ENCODE results near the gene HPCAL1.

Gene HPCAL1

DNA sequence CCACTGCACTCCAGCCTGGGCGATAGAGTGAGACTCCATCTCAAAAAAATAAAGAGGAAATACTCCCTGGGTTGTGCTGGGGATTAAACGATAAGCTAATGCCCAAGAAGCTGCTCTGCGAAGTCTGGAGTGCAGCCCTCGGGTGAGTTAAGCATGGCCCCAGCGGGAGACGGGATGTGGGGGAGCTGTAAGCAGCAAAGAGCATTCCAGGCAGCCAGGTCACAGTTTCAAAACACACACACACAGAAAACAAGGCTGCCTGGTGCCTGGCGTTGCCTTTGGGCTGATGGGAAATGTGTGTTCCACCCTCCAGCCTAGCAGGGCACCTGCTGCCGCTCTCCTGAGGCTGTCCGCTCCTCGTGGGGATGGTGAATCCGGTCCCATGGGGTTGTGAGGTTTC, 121.3 kb downstream of the HPCAL1 start:
- H3K27ac ChIP-seq, result no peak overlapping the region
- TF ChIP-seq, protein P1, sequence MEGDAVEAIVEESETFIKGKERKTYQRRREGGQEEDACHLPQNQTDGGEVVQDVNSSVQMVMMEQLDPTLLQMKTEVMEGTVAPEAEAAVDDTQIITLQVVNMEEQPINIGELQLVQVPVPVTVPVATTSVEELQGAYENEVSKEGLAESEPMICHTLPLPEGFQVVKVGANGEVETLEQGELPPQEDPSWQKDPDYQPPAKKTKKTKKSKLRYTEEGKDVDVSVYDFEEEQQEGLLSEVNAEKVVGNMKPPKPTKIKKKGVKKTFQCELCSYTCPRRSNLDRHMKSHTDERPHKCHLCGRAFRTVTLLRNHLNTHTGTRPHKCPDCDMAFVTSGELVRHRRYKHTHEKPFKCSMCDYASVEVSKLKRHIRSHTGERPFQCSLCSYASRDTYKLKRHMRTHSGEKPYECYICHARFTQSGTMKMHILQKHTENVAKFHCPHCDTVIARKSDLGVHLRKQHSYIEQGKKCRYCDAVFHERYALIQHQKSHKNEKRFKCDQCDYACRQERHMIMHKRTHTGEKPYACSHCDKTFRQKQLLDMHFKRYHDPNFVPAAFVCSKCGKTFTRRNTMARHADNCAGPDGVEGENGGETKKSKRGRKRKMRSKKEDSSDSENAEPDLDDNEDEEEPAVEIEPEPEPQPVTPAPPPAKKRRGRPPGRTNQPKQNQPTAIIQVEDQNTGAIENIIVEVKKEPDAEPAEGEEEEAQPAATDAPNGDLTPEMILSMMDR (conservative IDR thresholded peaks at IDR 0.05; ENCODE audit: low read depth), result no peak
- ChIA-PET CTCF (interaction anchor here (0.6 to 2.1 kb wide), 2 partner anchors 11 to 15 kb away, joined by 5 to 13 read pairs; no protein-coding TSS in a partner anchor), POLR2A (ENCODE audit: low non-redundant PET) (no interaction called here)
- DNase-seq (ENCODE audit: low spot score), result no peak

DNA sequence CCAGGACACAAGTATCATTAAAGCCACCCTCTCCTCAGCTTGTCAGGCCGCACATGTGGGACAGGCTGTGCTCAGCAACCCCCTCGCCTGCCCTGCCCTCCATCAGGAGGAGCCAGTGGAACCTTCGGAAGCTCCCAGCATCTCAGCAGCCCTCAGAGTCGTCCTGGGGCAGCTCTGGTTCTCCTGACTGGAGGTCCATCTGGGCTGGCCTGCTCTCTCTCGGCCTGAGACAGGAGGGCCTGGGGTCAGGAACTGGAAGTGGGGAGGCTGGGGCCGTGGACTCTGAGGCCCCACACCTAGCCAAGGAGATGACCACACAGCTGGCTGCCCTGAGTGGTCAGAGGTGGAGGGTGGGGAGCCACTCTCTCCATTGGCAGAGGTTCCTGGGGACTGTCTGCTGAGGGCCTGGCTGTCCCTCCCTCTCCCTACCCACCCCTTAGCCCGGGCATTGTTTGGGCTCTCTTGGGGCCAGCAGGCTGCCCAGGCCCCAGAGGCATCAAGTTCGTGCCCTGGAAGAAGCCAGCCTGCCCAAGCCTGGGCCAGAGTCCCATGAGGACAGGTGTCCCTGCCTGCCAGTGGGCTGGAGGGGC, 122.3 kb downstream of the HPCAL1 start:
- ChIA-PET CTCF (interaction anchor here (0.6 to 2.1 kb wide), 2 partner anchors 10 to 14 kb away, joined by 5 to 13 read pairs; no protein-coding TSS in a partner anchor), POLR2A (ENCODE audit: low non-redundant PET) (no interaction called here)

DNA sequence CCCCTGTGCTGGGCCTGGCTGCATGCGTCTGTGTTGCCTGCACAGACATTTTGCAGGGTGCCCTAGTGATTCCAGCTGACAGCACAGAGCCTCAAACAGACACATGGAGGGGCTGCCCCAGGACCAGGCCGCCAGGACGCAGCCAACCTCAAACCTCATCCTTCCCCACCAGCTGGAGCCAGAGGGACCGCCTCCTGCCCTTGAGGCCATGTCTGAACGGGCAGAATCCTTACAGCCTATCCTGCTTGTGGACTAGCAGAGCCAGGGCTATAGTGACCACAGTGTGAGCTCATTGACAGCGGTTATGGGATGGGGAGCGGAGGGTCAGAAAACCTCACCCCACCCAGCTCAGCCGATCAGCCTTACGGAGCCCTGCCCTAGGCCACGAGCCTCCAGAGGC, 123.0 kb downstream of the HPCAL1 start:
- ChIA-PET POLR2A (ENCODE audit: low non-redundant PET) (no interaction called here), CTCF (interaction anchor here (2.1 kb wide), 1 partner anchor 9 kb away, joined by 13 read pairs; no protein-coding TSS in a partner anchor)
- TF ChIP-seq, protein P1 (conservative IDR thresholded peaks at IDR 0.05; ENCODE audit: low read depth), result no peak
- H3K27ac ChIP-seq, result no peak overlapping the region
- DNase-seq (ENCODE audit: low spot score), result no peak

More for the DNA sequence above, 122.3 kb downstream of the HPCAL1 start:
- H3K27ac ChIP-seq, result no peak overlapping the region
- TF ChIP-seq, protein P1 (conservative IDR thresholded peaks at IDR 0.05; ENCODE audit: low read depth), result no peak
- no peak for DNase-seq (ENCODE audit: low spot score)

DNA sequence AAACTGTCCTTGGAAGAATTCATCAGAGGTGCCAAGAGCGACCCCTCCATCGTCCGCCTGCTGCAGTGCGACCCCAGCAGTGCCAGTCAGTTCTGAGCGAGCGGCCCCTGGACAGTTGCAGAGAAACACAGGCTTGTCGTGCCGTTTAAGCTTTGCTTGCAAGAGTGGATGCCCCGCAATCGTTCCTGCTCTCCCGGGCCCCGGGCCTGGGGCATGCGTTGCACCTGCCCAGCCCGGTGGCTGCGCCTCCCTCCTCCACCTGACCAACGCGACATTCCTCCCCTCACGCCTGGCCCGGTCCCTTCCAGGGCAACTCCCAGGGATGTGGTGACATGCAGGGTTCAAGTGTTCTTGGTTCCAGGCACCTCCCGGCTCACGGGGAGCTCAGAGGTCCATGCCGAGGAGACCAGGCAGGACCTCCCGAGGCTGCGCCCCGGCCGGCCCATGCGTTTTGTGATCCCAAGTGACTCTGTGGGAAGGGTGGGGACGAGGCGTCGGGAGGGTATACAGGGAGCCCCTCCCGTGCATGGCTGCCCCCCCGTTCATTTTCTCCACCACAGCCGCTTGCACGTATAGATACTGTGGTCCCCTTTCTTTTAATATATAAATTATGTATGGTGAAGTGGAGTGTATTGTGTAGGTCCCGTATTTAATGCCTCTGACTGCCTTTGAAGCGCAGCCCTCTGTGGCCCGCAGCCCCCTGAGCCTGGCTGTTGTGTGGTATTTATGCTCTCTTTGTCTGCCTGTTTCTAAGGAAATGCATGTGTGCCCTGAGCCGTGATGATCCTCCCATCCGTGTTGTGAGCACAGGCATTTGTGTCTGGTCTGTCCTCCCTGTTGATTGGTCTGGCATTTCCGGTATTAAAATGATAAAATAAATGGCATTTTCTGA, 124.3 kb downstream of the HPCAL1 start:
- DNase-seq (ENCODE audit: low spot score), result no peak
- ChIA-PET POLR2A (ENCODE audit: low non-redundant PET) (no interaction called here), CTCF (no interaction called here)
- TF ChIP-seq, protein P1 (conservative IDR thresholded peaks at IDR 0.05; ENCODE audit: low read depth), result no peak
- H3K27ac ChIP-seq, result 0 out of 2 replicates have a peak overlapping the region, but pooled peaks have one; percentile 15

DNA sequence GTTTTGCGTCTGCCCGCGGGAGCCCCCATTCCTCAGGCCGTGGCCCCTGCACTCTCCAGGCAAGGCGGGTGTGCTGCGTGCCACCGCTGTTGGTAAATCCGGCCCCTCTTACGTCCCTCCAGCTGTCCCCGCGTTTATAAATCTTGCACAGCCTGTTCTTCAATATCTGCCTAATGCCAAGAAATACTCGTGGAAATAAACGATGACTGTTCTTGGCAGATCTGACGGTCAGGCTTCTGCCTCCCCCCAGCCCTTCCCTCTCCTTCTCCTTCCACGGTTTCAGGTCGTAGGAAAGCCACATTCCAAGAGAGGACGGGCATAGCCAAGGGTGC, 124.9 kb downstream of the HPCAL1 start:
- POLR2A ChIA-PET (ENCODE audit: low non-redundant PET), result no interaction called here

DNA sequence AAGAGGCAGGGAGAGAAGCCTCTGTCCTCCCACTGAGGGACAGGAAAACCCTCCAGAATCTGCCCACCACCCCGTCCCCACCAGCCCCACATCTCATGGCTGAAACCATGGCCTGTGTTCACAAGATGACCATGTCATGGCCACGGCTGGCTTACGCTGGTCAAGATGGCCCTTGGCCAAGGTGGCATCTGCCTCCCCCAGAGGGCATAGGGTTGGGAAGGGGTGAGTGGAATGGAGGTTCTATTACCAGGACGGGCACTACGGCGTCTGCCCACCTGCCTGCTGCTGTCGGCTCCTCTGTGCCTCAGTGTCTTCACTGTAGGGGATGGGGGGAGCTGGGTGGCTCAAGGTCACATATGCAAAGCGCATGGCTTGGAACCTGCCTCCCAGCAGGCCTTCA, 125.7 kb downstream of the HPCAL1 start:
- TF ChIP-seq, protein P1 (conservative IDR thresholded peaks at IDR 0.05; ENCODE audit: low read depth), result no peak
- CTCF ChIA-PET, result no interaction called here
- no peak overlapping the region for H3K27ac ChIP-seq
- POLR2A ChIA-PET (ENCODE audit: low non-redundant PET), result no interaction called here
- DNase-seq (ENCODE audit: low spot score), result no peak

More for the DNA sequence above, 124.9 kb downstream of the HPCAL1 start:
- no peak for DNase-seq (ENCODE audit: low spot score)
- CTCF ChIA-PET, result interaction anchor here (0.5 to 0.7 kb wide), 2 partner anchors 12 to 352 kb away, joined by 3 read pairs; no protein-coding TSS in a partner anchor
- 0 out of 2 replicates have a peak overlapping the region, but pooled peaks have one; percentile 15 for H3K27ac ChIP-seq
- TF ChIP-seq, protein P1 (conservative IDR thresholded peaks at IDR 0.05; ENCODE audit: low read depth), result no peak
